HG03575 (cell line): ENCODE data around the gene SLC52A1.
"Not testable (repeated sequence)": the region's sequence is repeated elsewhere in the genome, so short reads cannot be mapped to it uniquely, and the experiment has no call there.

Experiments
- ATAC-seq: cut with Tn5 transposase; IDR thresholded peaks from one replicate; pipeline ENCODE4 v1.9.1; 2021; ENCODE audit not compliant: unreplicated experiment, insufficient number of reproducible peaks, low FRiP score; ENCODE audit errors: extremely low read depth

The SLC52A1 gene

GRCh38 chr17:5035315-5035714 is at the start of gene SLC52A1:
Gene SLC52A1, minus strand, starts transcription at chr17:5035426. Its CDS starts 820 bp downstream, at chr17:5034606.
- ATAC-seq = no peak

- no peak for ATAC-seq
Measured at GRCh38 chr17:5080591-5080990, 45.4 kb upstream of the SLC52A1 start.

GRCh38 chr17:5078106-5079028 is 43.1 kb upstream of the SLC52A1 start, which contains the start of gene ZFP3:
Gene ZFP3, plus strand, starts transcription at chr17:5078467. Its CDS starts 13,038 bp downstream, at chr17:5091505.
- no peak for ATAC-seq

- no peak for ATAC-seq
Measured at GRCh38 chr17:5077781-5078105, 42.5 kb upstream of the SLC52A1 start.

- not testable (repeated sequence) for ATAC-seq
Measured at GRCh38 chr17:5077275-5077674, 42.0 kb upstream of the SLC52A1 start.

GRCh38 chr17:5075472-5075871 is 40.2 kb upstream of the SLC52A1 start:
- ATAC-seq = not testable (repeated sequence)

GRCh38 chr17:5069724-5070123 is 34.5 kb upstream of the SLC52A1 start:
- no peak for ATAC-seq

- ATAC-seq = no peak
Measured at GRCh38 chr17:5068236-5068635, 33.0 kb upstream of the SLC52A1 start.

- ATAC-seq = no peak
Measured at GRCh38 chr17:5065227-5065744, 30.1 kb upstream of the SLC52A1 start.

- no peak for ATAC-seq
Measured at GRCh38 chr17:5055543-5055942, 20.3 kb upstream of the SLC52A1 start.

GRCh38 chr17:5050278-5050677 is 15.1 kb upstream of the SLC52A1 start:
- no peak for ATAC-seq

- no peak for ATAC-seq
Measured at GRCh38 chr17:5049314-5049841, 14.2 kb upstream of the SLC52A1 start.

- ATAC-seq = no peak
Measured at GRCh38 chr17:5047446-5047845, 12.2 kb upstream of the SLC52A1 start.

- ATAC-seq = no peak
Measured at GRCh38 chr17:5045496-5045895, 10.3 kb upstream of the SLC52A1 start.

- ATAC-seq = no peak
Measured at GRCh38 chr17:5044630-5045029, 9.4 kb upstream of the SLC52A1 start.

GRCh38 chr17:5043524-5043923 is 8.3 kb upstream of the SLC52A1 start:
- no peak for ATAC-seq

GRCh38 chr17:5042157-5043022 is 7.2 kb upstream of the SLC52A1 start:
- ATAC-seq = no peak

- ATAC-seq = no peak
Measured at GRCh38 chr17:5034651-5035050, 575 bp downstream of the SLC52A1 start.

- no peak for ATAC-seq
Measured at GRCh38 chr17:5034063-5034462, 1.2 kb downstream of the SLC52A1 start.
